HEK293 (cell line): Measurements from ENCODE around the gene INSL3.
"Not testable (repeated sequence)": the region's sequence is repeated elsewhere in the genome, so short reads cannot be mapped to it uniquely, and the experiment has no call there.

Experiments used
- CTCF ChIA-PET: fragments of 350-600 bp; formaldehyde crosslinking; extraction: SDS; loops from one replicate; lab custom pipeline; 2021; ENCODE audit warnings: antibody characterized with exemption; lab: Yijun Ruan, JAX
- POLR2A ChIA-PET: fragments of 300-600 bp; formaldehyde crosslinking; extraction: SDS; loops from one replicate; lab custom pipeline; 2020; ENCODE audit warnings: antibody characterized with exemption, inconsistent platforms; lab: Yijun Ruan, JAX
- H3K27ac ChIP-seq: fragments of 200-500 bp; sonication (Bioruptor generic); 2 replicates; pipeline ENCODE4 v1.5.1; 2014; ENCODE audit warnings: low read depth, low read length, control low read depth, inconsistent platforms; ENCODE audit errors: extremely low read depth
- H3K36me3 ChIP-seq, 2 experiments: fragments of 200-500 bp in 1 of 2; sonication (Bioruptor generic) in 1 of 2; 1 replicate in 1 of 2; 2 replicates in 1 of 2; pipeline ENCODE4 v1.5.1; 2014 to 2017; ENCODE audit warnings: inconsistent platforms in 2 of 2, low read length in 2 of 2; ENCODE audit not compliant: control insufficient read depth in 2 of 2, insufficient read depth in 1 of 2
- H3K4me1 ChIP-seq: fragments of 200-500 bp; sonication (Bioruptor generic); 2 replicates; pipeline ENCODE4 v1.5.1; 2014; ENCODE audit warnings: mild to moderate bottlenecking, low read length, inconsistent platforms; ENCODE audit not compliant: control insufficient read depth, insufficient read depth
- H3K4me3 ChIP-seq: 2 replicates; pipeline ENCODE4 v1.5.1; 2011; ENCODE audit warnings: low read depth, mild to moderate bottlenecking, control low read depth, low read length, moderate library complexity
- H3K9me3 ChIP-seq: fragments of 200-500 bp; sonication (Bioruptor generic); 2 replicates; pipeline ENCODE4 v1.5.1; 2014; ENCODE audit warnings: low read depth, low read length, inconsistent platforms; ENCODE audit not compliant: control insufficient read depth, insufficient read depth
- GLIS1 ChIP-seq: fragments of 450-650 bp; formaldehyde crosslinking; IDR thresholded peaks from 2 replicates; pipeline ENCODE4 v1.5.1; 2016; ENCODE audit warnings: missing biosample characterization, missing genetic modification characterization
- SP7 ChIP-seq: fragments of 450-650 bp; formaldehyde crosslinking; IDR thresholded peaks from 2 replicates; pipeline ENCODE4 v1.5.1; 2016; ENCODE audit warnings: missing biosample characterization, missing genetic modification characterization
- ZBTB17 ChIP-seq: fragments of 450-650 bp; formaldehyde crosslinking; IDR thresholded peaks from 2 replicates; pipeline ENCODE4 v1.5.1; 2016; ENCODE audit warnings: missing biosample characterization, missing genetic modification characterization
- ZBTB20 ChIP-seq: fragments of 450-650 bp; formaldehyde crosslinking; IDR thresholded peaks from 2 replicates; pipeline ENCODE4 v1.5.1; 2016; ENCODE audit warnings: missing biosample characterization, missing genetic modification characterization
- ZNF146 ChIP-seq: fragments of 450-650 bp; formaldehyde crosslinking; IDR thresholded peaks from 2 replicates; pipeline ENCODE4 v1.5.1; 2016; ENCODE audit warnings: missing biosample characterization, missing genetic modification characterization
- ZNF211 ChIP-seq: fragments of 450-650 bp; formaldehyde crosslinking; IDR thresholded peaks from 2 replicates; pipeline ENCODE4 v1.5.1; 2016; ENCODE audit warnings: low read depth, missing biosample characterization, missing genetic modification characterization
- ZNF221 ChIP-seq: fragments of 450-650 bp; formaldehyde crosslinking; IDR thresholded peaks from 2 replicates; pipeline ENCODE4 v1.5.1; 2017; ENCODE audit warnings: missing biosample characterization, missing genetic modification characterization, borderline replicate concordance
- ZNF335 ChIP-seq: fragments of 450-650 bp; formaldehyde crosslinking; conservative IDR thresholded peaks from 2 replicates; pipeline ENCODE4 v1.5.1; 2016; ENCODE audit warnings: missing biosample characterization, missing genetic modification characterization
- ZNF48 ChIP-seq: fragments of 450-650 bp; formaldehyde crosslinking; IDR thresholded peaks from 2 replicates; pipeline ENCODE4 v1.5.1; 2016; ENCODE audit warnings: missing biosample characterization, missing genetic modification characterization
- ZNF596 ChIP-seq: fragments of 450-650 bp; IDR thresholded peaks from 2 replicates; pipeline ENCODE4 v1.5.0; 2018; ENCODE audit warnings: missing biosample characterization, mild to moderate bottlenecking, missing genetic modification characterization, moderate library complexity
- ZNF610 ChIP-seq: fragments of 450-650 bp; formaldehyde crosslinking; IDR thresholded peaks from 2 replicates; pipeline ENCODE4 v1.5.1; 2016; ENCODE audit warnings: missing biosample characterization, missing genetic modification characterization, borderline replicate concordance
- ZNF623 ChIP-seq: fragments of 450-650 bp; formaldehyde crosslinking; IDR thresholded peaks from 2 replicates; pipeline ENCODE4 v1.5.1; 2016; ENCODE audit warnings: missing biosample characterization, missing genetic modification characterization
- ZNF843 ChIP-seq: fragments of 450-650 bp; formaldehyde crosslinking; IDR thresholded peaks from 2 replicates; pipeline ENCODE4 v1.5.1; 2016; ENCODE audit warnings: missing biosample characterization, missing genetic modification characterization
- TF ChIP-seq, protein P1 (sequence below): fragments of 450-650 bp; formaldehyde crosslinking; IDR thresholded peaks from 2 replicates; pipeline ENCODE4 v1.5.1; 2017; ENCODE audit warnings: missing biosample characterization, mild to moderate bottlenecking, missing genetic modification characterization, moderate library complexity
- TF ChIP-seq, protein P2 (sequence below): fragments of 450-650 bp; formaldehyde crosslinking; IDR thresholded peaks from 2 replicates; pipeline ENCODE4 v1.5.1; 2016; ENCODE audit warnings: missing biosample characterization, missing genetic modification characterization

The INSL3 gene

DNA sequence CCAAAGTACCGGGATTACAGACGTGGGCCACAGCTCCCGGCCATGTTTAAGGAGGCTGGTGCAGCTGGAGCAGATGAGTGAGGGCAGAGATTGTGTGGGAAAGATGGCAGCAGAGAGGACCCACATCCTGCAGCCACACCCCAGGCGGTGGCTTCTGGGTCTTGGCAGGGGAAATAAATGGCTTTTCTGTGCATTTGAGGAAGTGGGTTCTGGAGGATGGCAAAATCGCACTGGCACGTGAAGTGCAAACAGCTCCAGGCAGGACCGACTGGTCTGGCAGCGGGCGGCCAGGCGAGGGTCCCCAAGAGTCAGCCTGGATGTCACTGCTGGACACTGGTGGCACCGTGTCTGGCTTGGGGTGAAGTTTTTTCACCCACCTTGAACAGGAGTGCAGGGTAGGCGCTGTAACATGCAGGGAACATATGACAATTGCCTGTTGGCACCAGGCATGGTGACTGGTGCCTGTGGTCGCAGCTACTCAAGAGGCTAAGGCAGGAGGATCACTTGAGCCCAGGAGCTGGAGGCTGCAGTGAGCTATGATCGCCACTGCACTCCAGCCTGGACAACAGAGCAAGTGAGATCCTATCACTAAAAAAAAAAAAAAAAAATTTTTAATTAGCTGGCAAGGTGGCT, 17.9 kb downstream of the INSL3 start:
- no peaks in the 10 kb centered on the region for H3K4me1 ChIP-seq
- TF ChIP-seq ZNF596 (tag by site-specific recombination) = no peak
- TF ChIP-seq ZNF335 (tag by site-specific recombination) = no peak
- POLR2A ChIA-PET = no interaction called here
- H3K4me3 ChIP-seq = no peak overlapping the region
- no peaks in the 10 kb centered on the region for H3K9me3 ChIP-seq
- CTCF ChIA-PET = interaction anchor here (0.6 to 1.0 kb wide), 3 partner anchors 19 to 92 kb away, joined by 3 read pairs; no protein-coding TSS in a partner anchor
- H3K36me3 ChIP-seq = no peaks in the 10 kb centered on the region
- H3K27ac ChIP-seq = no peak overlapping the region

DNA sequence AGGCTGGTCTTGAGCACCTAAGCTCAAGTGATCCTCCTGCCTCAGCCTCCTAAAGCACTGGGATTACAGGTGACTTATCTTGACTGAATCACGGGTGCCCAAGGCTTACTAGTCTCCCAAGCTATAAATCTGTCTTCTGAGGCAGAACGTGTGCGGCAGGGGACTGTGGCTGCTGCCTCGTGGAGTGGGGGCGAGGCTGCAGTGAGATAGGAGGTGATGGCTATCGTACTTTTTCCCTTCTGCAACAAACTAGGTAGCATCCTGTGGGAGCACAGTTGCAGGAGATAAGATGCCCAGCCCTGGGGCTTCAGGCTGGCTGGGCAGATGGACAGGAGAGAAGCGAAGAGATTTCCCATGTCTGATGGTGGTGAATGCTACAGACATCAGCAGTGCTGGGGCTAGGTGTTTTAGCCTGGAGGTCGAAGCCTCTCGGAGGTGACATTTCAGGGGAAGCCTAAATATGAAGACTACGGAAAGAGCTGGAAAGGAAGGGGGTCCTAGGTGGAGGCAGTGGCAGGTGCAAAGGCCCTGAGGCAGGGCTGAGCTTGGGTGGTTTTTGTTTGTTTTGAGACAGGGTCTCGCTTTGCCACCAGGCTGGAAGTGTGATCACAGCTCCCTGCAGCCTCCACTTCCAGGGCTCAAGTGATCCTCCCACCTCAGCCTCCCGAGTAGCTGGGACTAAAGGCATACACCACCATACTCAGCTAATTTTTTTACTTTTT, 19.0 kb downstream of the INSL3 start:
- no peak overlapping the region for H3K27ac ChIP-seq
- H3K36me3 ChIP-seq = no peaks in the 10 kb centered on the region
- TF ChIP-seq ZBTB17 (tag by site-specific recombination) = 0 out of 2 replicates have a peak, but pooled peaks have one; percentile 24
- TF ChIP-seq ZNF610 (tag by site-specific recombination) = no peak
- TF ChIP-seq ZNF623 = peak; percentile 98
- no peak for TF ChIP-seq ZNF843 (tag by site-specific recombination)
- TF ChIP-seq, protein P1, sequence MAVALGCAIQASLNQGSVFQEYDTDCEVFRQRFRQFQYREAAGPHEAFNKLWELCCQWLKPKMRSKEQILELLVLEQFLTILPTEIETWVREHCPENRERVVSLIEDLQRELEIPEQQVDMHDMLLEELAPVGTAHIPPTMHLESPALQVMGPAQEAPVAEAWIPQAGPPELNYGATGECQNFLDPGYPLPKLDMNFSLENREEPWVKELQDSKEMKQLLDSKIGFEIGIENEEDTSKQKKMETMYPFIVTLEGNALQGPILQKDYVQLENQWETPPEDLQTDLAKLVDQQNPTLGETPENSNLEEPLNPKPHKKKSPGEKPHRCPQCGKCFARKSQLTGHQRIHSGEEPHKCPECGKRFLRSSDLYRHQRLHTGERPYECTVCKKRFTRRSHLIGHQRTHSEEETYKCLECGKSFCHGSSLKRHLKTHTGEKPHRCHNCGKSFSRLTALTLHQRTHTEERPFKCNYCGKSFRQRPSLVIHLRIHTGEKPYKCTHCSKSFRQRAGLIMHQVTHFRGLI (tag by site-specific recombination) = no peak
- peak; percentile 55 for TF ChIP-seq GLIS1 (tag by site-specific recombination)
- H3K9me3 ChIP-seq = no peaks in the 10 kb centered on the region
- no peaks in the 10 kb centered on the region for H3K4me1 ChIP-seq
- ChIA-PET POLR2A (no interaction called here), CTCF (interaction anchor here (0.7 to 1.4 kb wide), 4 partner anchors 18 to 36 kb away, joined by 3 read pairs; no protein-coding TSS in a partner anchor)
- no peak overlapping the region for H3K4me3 ChIP-seq

DNA sequence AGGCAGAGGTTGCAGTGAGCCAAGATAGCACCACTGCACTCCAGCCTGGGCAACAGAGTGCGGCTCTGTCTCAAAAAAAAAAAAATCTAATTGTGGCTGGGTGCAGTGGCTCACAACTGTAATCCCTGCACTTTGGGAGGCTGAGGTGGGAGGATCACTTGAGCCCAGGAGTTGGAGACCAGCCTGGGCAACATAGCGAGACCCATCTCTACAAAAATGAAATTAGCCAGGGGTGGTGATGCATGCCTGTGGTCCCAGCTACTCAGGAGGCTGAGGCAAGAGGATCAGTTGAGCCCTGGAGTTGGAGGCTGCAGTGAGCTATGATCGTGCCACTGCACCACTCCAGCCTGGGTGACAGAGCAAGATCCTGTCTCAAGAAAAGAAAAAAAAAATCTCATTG, 22.7 kb downstream of the INSL3 start:
- POLR2A ChIA-PET = interaction anchor here (0.6 kb wide), 1 partner anchor 27 kb away, joined by 3 read pairs; no protein-coding TSS in a partner anchor
- H3K27ac ChIP-seq, H3K36me3 ChIP-seq, H3K4me3 ChIP-seq, H3K9me3 ChIP-seq, H3K4me1 ChIP-seq: not testable (repeated sequence)
- CTCF ChIA-PET = interaction anchor here (0.6 to 0.8 kb wide), 2 partner anchors 13 to 320 kb away, joined by 3 read pairs; no protein-coding TSS in a partner anchor

DNA sequence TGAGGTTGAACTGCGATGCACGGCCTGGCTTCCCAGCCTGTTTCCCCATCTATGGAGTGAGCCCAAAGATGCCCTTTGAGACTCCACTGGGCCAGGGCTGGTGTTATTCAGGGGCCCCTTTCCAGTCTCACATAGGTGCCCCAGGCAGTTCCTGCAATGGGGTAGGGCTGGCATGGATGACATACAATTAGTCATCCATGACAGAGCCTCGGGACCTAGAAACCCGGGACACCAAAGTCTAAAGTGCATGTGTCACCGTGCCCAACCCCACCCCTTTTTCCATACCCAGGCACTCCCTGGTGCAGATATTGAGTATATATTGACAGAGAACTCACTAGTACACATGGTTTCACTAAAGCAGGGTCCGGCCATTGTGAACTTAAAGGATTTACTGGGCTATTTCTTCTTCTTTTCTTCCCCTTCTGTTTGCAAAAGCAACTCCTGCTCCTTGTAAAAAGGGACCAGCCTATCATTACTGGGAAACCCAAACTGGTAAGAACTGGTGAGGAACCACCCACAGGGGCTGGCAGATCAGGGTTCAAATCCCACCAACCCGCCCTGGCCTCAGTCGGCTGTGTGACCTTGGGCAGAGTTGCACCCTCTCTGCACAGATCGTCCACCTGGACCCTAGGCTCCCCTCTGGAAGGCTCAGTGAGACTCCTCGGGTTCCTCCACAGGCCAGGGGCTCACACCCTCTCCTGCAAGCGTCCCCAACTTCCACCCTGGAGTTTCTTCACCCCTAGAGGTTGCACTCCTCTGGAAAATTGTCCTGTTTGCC, 23.7 kb downstream of the INSL3 start:
- no peak overlapping the region for H3K4me3 ChIP-seq
- H3K4me1 ChIP-seq = no peaks in the 10 kb centered on the region
- CTCF ChIA-PET = interaction anchor here (0.6 to 1.2 kb wide), 5 partner anchors 13 to 189 kb away, joined by 3 to 5 read pairs (median 3); no protein-coding TSS in a partner anchor
- H3K9me3 ChIP-seq = no peaks in the 10 kb centered on the region
- no peak overlapping the region for H3K27ac ChIP-seq
- no peaks in the 10 kb centered on the region for H3K36me3 ChIP-seq
- POLR2A ChIA-PET = no interaction called here
- TF ChIP-seq ZNF221 (tag by site-specific recombination) (no peak), ZNF335 (tag by site-specific recombination) (peak; percentile 61), ZNF48 (tag by site-specific recombination) (no peak), SP7 (tag by site-specific recombination) (0 out of 2 replicates have a peak, but pooled peaks have one; percentile 15), ZNF211 (tag by site-specific recombination) (no peak), ZBTB20 (tag by site-specific recombination) (peak; percentile 30; the same call in 1 of the 2 replicates), ZNF146 (tag by site-specific recombination) (no peak)
- TF ChIP-seq, protein P2, sequence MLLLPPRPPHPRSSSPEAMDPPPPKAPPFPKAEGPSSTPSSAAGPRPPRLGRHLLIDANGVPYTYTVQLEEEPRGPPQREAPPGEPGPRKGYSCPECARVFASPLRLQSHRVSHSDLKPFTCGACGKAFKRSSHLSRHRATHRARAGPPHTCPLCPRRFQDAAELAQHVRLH (tag by site-specific recombination) = no peak
